Tibial nerve (tissue), 4 donors: ENCODE results near the gene ACOT11. TPM values are rescaled to one million over a fixed set of nuclear protein-coding genes. Genes with fewer than 3 reads are reported as not detected.

ENCODE experiments used
- DNase-seq, 2 donors: peaks; one replicate each; pipeline ENCODE4 v3.0.0-alpha.2; 2019; ENCODE audit warnings: low spot score in 2 of 2
- H3K27ac ChIP-seq, 4 donors: fragments of 200-600 bp; sonication (generic) in 3 of 4; one replicate each; pipeline ENCODE4 v1.5.1; 2017 to 2019; ENCODE audit warnings: mild to moderate bottlenecking in 1 of 4
- H3K27me3 ChIP-seq, 2 donors: fragments of 200-600 bp; sonication (generic) in 1 of 2; one replicate each; pipeline versions ENCODE4 v1.5.1 to v1.6.0; 2017 to 2019
- H3K36me3 ChIP-seq, 3 donors: fragments of 200-600 bp; sonication (generic); one replicate each; pipeline ENCODE4 v1.5.1; 2018 to 2019
- H3K4me1 ChIP-seq, 4 donors: fragments of 200-600 bp; sonication (generic) in 3 of 4; one replicate each; pipeline ENCODE4 v1.5.1; 2017 to 2019
- H3K4me3 ChIP-seq, 4 donors: fragments of 200-600 bp; sonication (generic) in 3 of 4; one replicate each; pipeline ENCODE4 v1.5.1; 2017 to 2019; ENCODE audit warnings: mild to moderate bottlenecking in 1 of 4, moderate library complexity in 1 of 4
- H3K9me3 ChIP-seq, 4 donors: fragments of 200-600 bp; sonication (generic) in 3 of 4; one replicate each; pipeline ENCODE4 v1.5.1; 2017 to 2019
- EP300 ChIP-seq, 2 donors: sonication (generic); formaldehyde crosslinking; IDR thresholded peaks; one replicate each; pipeline ENCODE4 v1.6.1; 2017; ENCODE audit warnings: antibody characterized with exemption in 2 of 2, mild to moderate bottlenecking in 1 of 2
- POLR2A ChIP-seq, 2 donors: fragments of 450-650 bp; IDR thresholded peaks; one replicate each; pipeline ENCODE4 v1.6.1; 2017; ENCODE audit warnings: antibody characterized with exemption in 2 of 2, mild to moderate bottlenecking in 2 of 2, moderate library complexity in 2 of 2
- WGBS, 2 donors: methylation state at CpG; one replicate each; pipeline ENCODE4 v1.1.5; 2018; 5-methylcytosine and 5-hydroxymethylcytosine counted together
- total RNA-seq, 4 donors: library from RNA; depleted of rRNA; stranded (reverse); fragments of >200 nt; gene quantifications; one replicate each; pipeline ENCODE4 v1.1.0, GENCODE V29; 2016
- TF ChIP-seq, protein P1 (sequence below), 5 experiments: fragments of 200-600 bp in 3 of 5; fragments of 450-650 bp in 2 of 5; sonication (generic) in 3 of 5; IDR thresholded peaks; one replicate each; pipeline ENCODE4 v1.5.1; 2016 to 2019; ENCODE audit warnings: antibody characterized with exemption in 5 of 5, mild to moderate bottlenecking in 3 of 5, moderate library complexity in 2 of 5

Gene ACOT11
- total RNA-seq, 4 donors from 2014 or later = 7.5 to 13.8 (median 10.2) TPM

- no peak for DNase-seq
Observed at GRCh38 chr1:54608566-54609230, 60.7 kb downstream of the ACOT11 start.

GRCh38 chr1:54609301-54609921 is 61.4 kb downstream of the ACOT11 start:
- 69 to 73% methylated on average over 5 to 14 of the region's 16 CpGs for WGBS, 2 donors
- no peak overlapping the region for H3K27ac ChIP-seq

More at GRCh38 chr1:54608566-54609230, 60.7 kb downstream of the ACOT11 start:
- H3K4me3 ChIP-seq = no peak overlapping the region
- no peak overlapping the region for H3K27ac ChIP-seq
- H3K27me3 ChIP-seq = no peaks in the 10 kb centered on the region
- 81 to 86% methylated on average over 6 to 9 of the region's 9 CpGs for WGBS, 2 donors
- TF ChIP-seq POLR2A (IDR thresholded peaks at IDR 0.05) (no peak), EP300 (IDR thresholded peaks at IDR 0.05) (no peak)
- TF ChIP-seq, protein P1, sequence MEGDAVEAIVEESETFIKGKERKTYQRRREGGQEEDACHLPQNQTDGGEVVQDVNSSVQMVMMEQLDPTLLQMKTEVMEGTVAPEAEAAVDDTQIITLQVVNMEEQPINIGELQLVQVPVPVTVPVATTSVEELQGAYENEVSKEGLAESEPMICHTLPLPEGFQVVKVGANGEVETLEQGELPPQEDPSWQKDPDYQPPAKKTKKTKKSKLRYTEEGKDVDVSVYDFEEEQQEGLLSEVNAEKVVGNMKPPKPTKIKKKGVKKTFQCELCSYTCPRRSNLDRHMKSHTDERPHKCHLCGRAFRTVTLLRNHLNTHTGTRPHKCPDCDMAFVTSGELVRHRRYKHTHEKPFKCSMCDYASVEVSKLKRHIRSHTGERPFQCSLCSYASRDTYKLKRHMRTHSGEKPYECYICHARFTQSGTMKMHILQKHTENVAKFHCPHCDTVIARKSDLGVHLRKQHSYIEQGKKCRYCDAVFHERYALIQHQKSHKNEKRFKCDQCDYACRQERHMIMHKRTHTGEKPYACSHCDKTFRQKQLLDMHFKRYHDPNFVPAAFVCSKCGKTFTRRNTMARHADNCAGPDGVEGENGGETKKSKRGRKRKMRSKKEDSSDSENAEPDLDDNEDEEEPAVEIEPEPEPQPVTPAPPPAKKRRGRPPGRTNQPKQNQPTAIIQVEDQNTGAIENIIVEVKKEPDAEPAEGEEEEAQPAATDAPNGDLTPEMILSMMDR (IDR thresholded peaks at IDR 0.05) = no peak
- no peaks in the 10 kb centered on the region for H3K9me3 ChIP-seq
- no peaks in the 10 kb centered on the region for H3K4me1 ChIP-seq
- H3K36me3 ChIP-seq = peaks cover 0 to 40% (median 0%) of the 10 kb centered on the region in 3 donors

GRCh38 chr1:54610048-54610447 is 62.0 kb downstream of the ACOT11 start:
- peaks cover 0 to 28% (median 0%) of the 10 kb centered on the region in 3 donors for H3K36me3 ChIP-seq
- no peak for DNase-seq
- no peak overlapping the region for H3K27ac ChIP-seq

More at GRCh38 chr1:54609301-54609921, 61.4 kb downstream of the ACOT11 start:
- Histone ChIP-seq H3K36me3 (peaks cover 0 to 34% (median 0%) of the 10 kb centered on the region in 3 donors), H3K9me3 (no peaks in the 10 kb centered on the region), H3K4me1 (no peaks in the 10 kb centered on the region), H3K4me3 (no peak overlapping the region), H3K27me3 (no peaks in the 10 kb centered on the region)
- no peak for TF ChIP-seq EP300 (IDR thresholded peaks at IDR 0.05)
- TF ChIP-seq POLR2A (IDR thresholded peaks at IDR 0.05) = no peak
- TF ChIP-seq, protein P1 (IDR thresholded peaks at IDR 0.05) = no peak
- DNase-seq = no peak

DNA sequence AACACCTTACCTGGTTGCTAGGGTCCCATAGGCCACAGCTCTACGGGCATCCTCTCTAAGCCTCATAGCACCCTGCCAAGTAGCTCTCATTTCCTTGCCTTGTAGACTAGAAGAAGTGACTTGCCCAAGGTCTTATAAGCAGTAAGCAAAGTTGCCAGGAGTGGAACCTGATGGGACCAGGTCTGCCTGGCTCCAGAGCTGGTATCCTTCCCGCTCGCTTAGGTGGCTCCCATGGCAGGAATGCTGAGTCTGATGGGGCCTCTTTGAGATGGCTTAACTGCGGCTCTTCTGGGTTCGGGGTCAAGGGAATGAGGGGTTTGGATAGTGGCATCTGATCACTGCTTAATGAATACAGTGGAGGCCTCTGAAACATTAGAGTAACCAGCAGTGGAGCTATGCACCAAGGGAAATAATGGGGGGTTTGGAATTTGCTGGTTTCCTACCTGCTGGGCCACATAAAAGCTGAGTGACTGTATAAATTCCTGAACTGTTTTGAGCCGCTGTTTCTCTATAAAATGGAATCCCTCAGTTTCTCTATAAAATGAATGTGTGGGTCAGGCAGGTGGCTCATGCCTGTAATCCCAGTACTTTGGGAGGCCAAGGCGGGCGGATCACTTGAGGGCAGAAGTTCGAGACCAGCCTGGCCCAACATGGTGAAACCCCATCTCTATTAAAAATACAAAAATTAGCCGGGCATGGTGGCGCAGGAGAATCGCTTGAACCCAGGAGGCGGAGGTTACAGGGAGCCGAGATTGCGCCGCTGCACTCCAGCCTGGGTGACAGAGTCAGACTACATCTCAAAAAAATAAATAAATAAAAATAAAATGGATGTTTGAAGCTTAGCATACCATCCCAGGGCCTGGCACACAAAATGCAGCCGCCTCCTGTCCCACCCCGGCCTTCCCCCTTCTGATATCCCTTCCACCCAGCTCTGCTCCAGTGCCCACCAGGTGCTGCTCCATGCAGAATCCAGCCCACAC is 62.9 kb downstream of the ACOT11 start:
- Histone ChIP-seq H3K27ac (no peak overlapping the region), H3K27me3 (no peaks in the 10 kb centered on the region), H3K9me3 (no peaks in the 10 kb centered on the region), H3K4me3 (no peak overlapping the region), H3K36me3 (peaks cover 0 to 24% (median 0%) of the 10 kb centered on the region in 3 donors), H3K4me1 (no peaks in the 10 kb centered on the region)
- no peak for DNase-seq
- TF ChIP-seq EP300 (IDR thresholded peaks at IDR 0.05) (no peak), POLR2A (IDR thresholded peaks at IDR 0.05) (no peak)
- TF ChIP-seq, protein P1 (IDR thresholded peaks at IDR 0.05) = no peak
- WGBS, 2 donors = 94% methylated on average over 18 of the region's 18 CpGs

More at GRCh38 chr1:54610048-54610447, 62.0 kb downstream of the ACOT11 start:
- Histone ChIP-seq H3K4me3 (no peak overlapping the region), H3K27me3 (no peaks in the 10 kb centered on the region), H3K4me1 (no peaks in the 10 kb centered on the region), H3K9me3 (no peaks in the 10 kb centered on the region)
- TF ChIP-seq POLR2A (IDR thresholded peaks at IDR 0.05) (no peak), EP300 (IDR thresholded peaks at IDR 0.05) (no peak)
- TF ChIP-seq, protein P1 (IDR thresholded peaks at IDR 0.05) = no peak
- 77 to 84% methylated on average over 6 of the region's 6 CpGs for WGBS, 2 donors
